HUDEP-2 (cell line): ENCODE measurements around the gene SUN2.

Experiments
- DNase-seq, 76 experiments: peaks; one replicate each; lab custom pipeline; 2025; ENCODE audit not compliant: unreplicated experiment in 76 of 76; lab: John Stamatoyannopoulos, UW

The SUN2 gene

GRCh38 chr22:38754751-38755154 lies 1.0 kb downstream of the SUN2 start:
- peak in 3 of 76 experiments; percentile 15 to 37 (median 24) for DNase-seq

GRCh38 chr22:38753948-38754750 lies 1.6 kb downstream of the SUN2 start:
- DNase-seq, result no peak

GRCh38 chr22:38751422-38752346 lies 4.1 kb downstream of the SUN2 start:
- DNase-seq, result no peak

GRCh38 chr22:38751066-38751421 lies 4.8 kb downstream of the SUN2 start:
- DNase-seq, result no peak

- no peak for DNase-seq
These were observed 5.2 kb downstream of the SUN2 start for GRCh38 chr22:38750638-38751037.

GRCh38 chr22:38750104-38750503 lies 5.7 kb downstream of the SUN2 start:
- DNase-seq, result no peak

- no peak for DNase-seq
These were observed 7.2 kb downstream of the SUN2 start for GRCh38 chr22:38748487-38749136.

- DNase-seq, result no peak
These were observed 9.9 kb downstream of the SUN2 start for GRCh38 chr22:38745676-38746460.

- no peak for DNase-seq
These were observed 10.8 kb downstream of the SUN2 start for GRCh38 chr22:38744981-38745380.

GRCh38 chr22:38742176-38742942 lies 13.4 kb downstream of the SUN2 start:
- no peak for DNase-seq

GRCh38 chr22:38741576-38741975 lies 14.2 kb downstream of the SUN2 start:
- no peak for DNase-seq

GRCh38 chr22:38741166-38741565 lies 14.6 kb downstream of the SUN2 start:
- DNase-seq, result no peak

- DNase-seq, result no peak
These were observed 15.0 kb downstream of the SUN2 start for GRCh38 chr22:38740754-38741153.

- no peak for DNase-seq
These were observed 15.6 kb downstream of the SUN2 start for GRCh38 chr22:38740116-38740723.

GRCh38 chr22:38739300-38740055 lies 16.3 kb downstream of the SUN2 start:
- no peak for DNase-seq

- no peak for DNase-seq
These were observed 17.2 kb downstream of the SUN2 start for GRCh38 chr22:38738475-38739070.

GRCh38 chr22:38737302-38738060 lies 18.3 kb downstream of the SUN2 start:
- DNase-seq, result no peak

GRCh38 chr22:38736257-38736570 lies 19.6 kb downstream of the SUN2 start:
- no peak for DNase-seq
